GM10266 (cell line): ENCODE measurements around the gene OSBPL5.

Experiments used
- DNase-seq: peaks from one replicate; pipeline ENCODE4 v3.0.0; 2012; ENCODE audit errors: extremely low spot score
- CTCF ChIP-seq: IDR thresholded peaks from 2 replicates; pipeline ENCODE4 v1.5.1; 2012; ENCODE audit warnings: mild to moderate bottlenecking, low read depth; ENCODE audit not compliant: control insufficient read depth, insufficient read depth; ENCODE audit errors: missing control alignments

OSBPL5 gene

GRCh38 chr11:3046190-3046589, 118.9 kb downstream of the OSBPL5 start:
- TF ChIP-seq CTCF: no peak
- DNase-seq: no peak

GRCh38 chr11:3044915-3045314, 120.2 kb downstream of the OSBPL5 start:
- TF ChIP-seq CTCF: no peak
- no peak for DNase-seq

GRCh38 chr11:3044004-3044403, 121.1 kb downstream of the OSBPL5 start:
- TF ChIP-seq CTCF: no peak
- DNase-seq: no peak

- DNase-seq: no peak
- no peak for TF ChIP-seq CTCF
Measured at GRCh38 chr11:3043315-3043871, 121.7 kb downstream of the OSBPL5 start.

- TF ChIP-seq CTCF: no peak
- no peak for DNase-seq
Measured at GRCh38 chr11:3042496-3043314, 122.4 kb downstream of the OSBPL5 start.

GRCh38 chr11:3041699-3042441, 123.2 kb downstream of the OSBPL5 start:
- no peak for TF ChIP-seq CTCF
- DNase-seq: no peak
